ENCODE results near the gene CFP.
A peak's percentile ranks its signal among the peaks of the same experiment; 100 is the strongest.

CFP gene

DNA sequence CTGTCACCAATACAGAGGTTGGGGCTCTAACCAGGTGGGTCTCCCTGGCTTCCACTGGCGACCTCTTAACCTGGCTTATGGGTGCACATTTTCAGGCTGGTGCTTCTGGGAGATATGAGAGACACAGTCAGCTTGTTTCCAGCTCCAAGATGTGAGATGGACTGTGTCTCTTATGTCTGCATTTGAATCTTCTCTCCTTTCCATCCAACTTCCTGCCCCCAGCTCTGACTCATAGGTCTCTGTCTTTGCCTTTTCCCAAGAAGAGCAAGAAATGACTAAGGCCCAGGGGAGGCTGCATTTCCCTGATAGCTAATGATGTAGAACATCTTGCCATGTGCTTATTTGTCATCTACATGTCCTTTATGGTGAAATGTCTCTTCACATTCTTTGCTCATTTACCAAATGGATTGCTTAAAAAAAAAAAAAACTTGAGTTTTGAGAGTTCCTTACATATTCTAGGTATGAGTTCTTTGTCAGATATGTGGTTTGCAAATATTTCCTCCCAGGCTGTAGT, 32.5 kb upstream of the CFP start:
- H3K36me3 ChIP-seq (ENCODE audit: control insufficient read depth, insufficient read depth, low read length): no peaks in the 10 kb centered on the region
- H3K79me1 ChIP-seq (ENCODE audit: low read length): no peaks in the 10 kb centered on the region
- H3K4ac ChIP-seq (ENCODE audit: low read depth, low read length): no peak overlapping the region
- no peak overlapping the region for H4K5ac ChIP-seq (ENCODE audit: low read length)
- H2AK5ac ChIP-seq (ENCODE audit: low read length): no peak overlapping the region
- H4K8ac ChIP-seq (ENCODE audit: low read depth, low read length): no peak overlapping the region
- no peak overlapping the region for H3K4me2 ChIP-seq (ENCODE audit: low read length)
- H2BK15ac ChIP-seq (replicated peaks; ENCODE audit: low read depth): no peak overlapping the region
- H3K4me1 ChIP-seq (ENCODE audit: control insufficient read depth, low read depth, low read length): no peaks in the 10 kb centered on the region
- H3K79me2 ChIP-seq (ENCODE audit: control insufficient read depth, insufficient read depth, low read length): no peaks in the 10 kb centered on the region
- no peak overlapping the region for H3K18ac ChIP-seq (ENCODE audit: low read length)
- no peak overlapping the region for H3K23ac ChIP-seq (ENCODE audit: low read length)
- no peak overlapping the region for H2BK5ac ChIP-seq (ENCODE audit: low read length)
- no peak overlapping the region for H3K4me3 ChIP-seq (ENCODE audit: low read length)
- no peak overlapping the region for H3K9ac ChIP-seq (ENCODE audit: low read length)
- no peak overlapping the region for H2BK120ac ChIP-seq (ENCODE audit: low read depth, low read length)
- WGBS (ENCODE audit: extremely low coverage, insufficient coverage, low lambda C conversion rate): no CpG with 5 or more reads among the region's 1 CpG
- peak; percentile 38 for DNase-seq
- H3K56ac ChIP-seq (ENCODE audit: low read length): no peak overlapping the region
- H3K27ac ChIP-seq (ENCODE audit: low read depth, low read length): no peak overlapping the region
- H3K27me3 ChIP-seq (ENCODE audit: insufficient read depth, low read length, poor library complexity): no peaks in the 10 kb centered on the region

DNA sequence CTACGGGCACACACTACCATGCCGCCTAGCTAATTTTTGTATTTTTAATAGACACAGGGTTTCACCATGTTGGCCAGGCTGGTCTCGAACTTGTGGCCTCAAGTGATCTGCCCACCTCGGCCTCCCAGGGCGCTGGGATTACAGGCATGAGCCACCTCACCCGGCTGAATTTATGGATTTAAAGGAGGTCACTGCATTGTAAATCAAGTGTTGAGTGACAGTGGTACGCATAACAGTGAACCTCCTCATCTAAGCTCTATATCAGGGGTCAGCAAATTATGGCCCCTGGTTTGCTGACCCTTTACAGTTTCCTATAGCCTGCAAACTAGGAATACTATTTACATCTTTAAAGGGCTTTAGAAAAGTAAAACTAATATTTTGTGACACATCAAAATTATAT, 31.8 kb upstream of the CFP start:
- Histone ChIP-seq H3K4me1 (ENCODE audit: control insufficient read depth, low read depth, low read length) (no peaks in the 10 kb centered on the region), H3K27ac (ENCODE audit: low read depth, low read length) (no peak overlapping the region)

DNA sequence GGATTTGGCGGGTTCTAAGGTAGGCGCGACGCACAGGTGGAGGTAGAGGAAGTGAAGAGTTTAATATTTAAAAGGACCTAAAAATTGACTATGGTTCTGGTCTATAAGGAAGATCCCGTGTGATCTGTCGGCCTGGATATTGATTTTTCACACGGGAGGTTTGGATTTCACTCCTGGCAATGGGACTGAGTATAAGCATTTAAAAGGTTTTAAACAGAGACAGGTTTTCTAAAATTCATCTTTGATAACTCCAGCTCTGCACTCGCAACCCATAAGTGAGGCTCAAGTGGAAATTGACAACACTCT, 29.6 kb upstream of the CFP start:
- Histone ChIP-seq H3K56ac (ENCODE audit: low read length) (no peak overlapping the region), H2BK15ac (replicated peaks; ENCODE audit: low read depth) (no peak overlapping the region), H3K23ac (ENCODE audit: low read length) (no peak overlapping the region), H3K9ac (ENCODE audit: low read length) (no peak overlapping the region), H3K27me3 (ENCODE audit: insufficient read depth, low read length, poor library complexity) (no peaks in the 10 kb centered on the region), H3K27ac (ENCODE audit: low read depth, low read length) (no peak overlapping the region), H3K18ac (ENCODE audit: low read length) (no peak overlapping the region), H3K79me1 (ENCODE audit: low read length) (no peaks in the 10 kb centered on the region), H2AK5ac (ENCODE audit: low read length) (no peak overlapping the region), H4K8ac (ENCODE audit: low read depth, low read length) (peak overlapping the region; percentile 56), H2BK5ac (ENCODE audit: low read length) (no peak overlapping the region), H3K79me2 (ENCODE audit: control insufficient read depth, insufficient read depth, low read length) (no peaks in the 10 kb centered on the region), H3K4me2 (ENCODE audit: low read length) (no peak overlapping the region), H3K4ac (ENCODE audit: low read depth, low read length) (peak overlapping the region; percentile 62), H2BK120ac (ENCODE audit: low read depth, low read length) (no peak overlapping the region), H3K36me3 (ENCODE audit: control insufficient read depth, insufficient read depth, low read length) (no peaks in the 10 kb centered on the region), H3K4me3 (ENCODE audit: low read length) (no peak overlapping the region), H4K5ac (ENCODE audit: low read length) (no peak overlapping the region), H3K4me1 (ENCODE audit: control insufficient read depth, low read depth, low read length) (no peaks in the 10 kb centered on the region)
- DNase-seq: no peak
- WGBS (ENCODE audit: extremely low coverage, insufficient coverage, low lambda C conversion rate): no CpG with 5 or more reads among the region's 8 CpGs

More for the DNA sequence above, 31.8 kb upstream of the CFP start:
- H2AK5ac ChIP-seq (ENCODE audit: low read length): no peak overlapping the region
- H2BK5ac ChIP-seq (ENCODE audit: low read length): no peak overlapping the region
- no peak overlapping the region for H2BK15ac ChIP-seq (replicated peaks; ENCODE audit: low read depth)
- no peak overlapping the region for H4K8ac ChIP-seq (ENCODE audit: low read depth, low read length)
- no peak overlapping the region for H3K9ac ChIP-seq (ENCODE audit: low read length)
- H3K23ac ChIP-seq (ENCODE audit: low read length): no peak overlapping the region
- H3K27me3 ChIP-seq (ENCODE audit: insufficient read depth, low read length, poor library complexity): no peaks in the 10 kb centered on the region
- no peak overlapping the region for H3K56ac ChIP-seq (ENCODE audit: low read length)
- H3K4ac ChIP-seq (ENCODE audit: low read depth, low read length): no peak overlapping the region
- H3K79me2 ChIP-seq (ENCODE audit: control insufficient read depth, insufficient read depth, low read length): no peaks in the 10 kb centered on the region
- no CpG with 5 or more reads among the region's 7 CpGs for WGBS (ENCODE audit: extremely low coverage, insufficient coverage, low lambda C conversion rate)
- no peak overlapping the region for H4K5ac ChIP-seq (ENCODE audit: low read length)
- H3K4me3 ChIP-seq (ENCODE audit: low read length): no peak overlapping the region
- H2BK120ac ChIP-seq (ENCODE audit: low read depth, low read length): no peak overlapping the region
- DNase-seq: no peak
- no peaks in the 10 kb centered on the region for H3K79me1 ChIP-seq (ENCODE audit: low read length)
- H3K36me3 ChIP-seq (ENCODE audit: control insufficient read depth, insufficient read depth, low read length): no peaks in the 10 kb centered on the region
- H3K4me2 ChIP-seq (ENCODE audit: low read length): no peak overlapping the region
- H3K18ac ChIP-seq (ENCODE audit: low read length): no peak overlapping the region

DNA sequence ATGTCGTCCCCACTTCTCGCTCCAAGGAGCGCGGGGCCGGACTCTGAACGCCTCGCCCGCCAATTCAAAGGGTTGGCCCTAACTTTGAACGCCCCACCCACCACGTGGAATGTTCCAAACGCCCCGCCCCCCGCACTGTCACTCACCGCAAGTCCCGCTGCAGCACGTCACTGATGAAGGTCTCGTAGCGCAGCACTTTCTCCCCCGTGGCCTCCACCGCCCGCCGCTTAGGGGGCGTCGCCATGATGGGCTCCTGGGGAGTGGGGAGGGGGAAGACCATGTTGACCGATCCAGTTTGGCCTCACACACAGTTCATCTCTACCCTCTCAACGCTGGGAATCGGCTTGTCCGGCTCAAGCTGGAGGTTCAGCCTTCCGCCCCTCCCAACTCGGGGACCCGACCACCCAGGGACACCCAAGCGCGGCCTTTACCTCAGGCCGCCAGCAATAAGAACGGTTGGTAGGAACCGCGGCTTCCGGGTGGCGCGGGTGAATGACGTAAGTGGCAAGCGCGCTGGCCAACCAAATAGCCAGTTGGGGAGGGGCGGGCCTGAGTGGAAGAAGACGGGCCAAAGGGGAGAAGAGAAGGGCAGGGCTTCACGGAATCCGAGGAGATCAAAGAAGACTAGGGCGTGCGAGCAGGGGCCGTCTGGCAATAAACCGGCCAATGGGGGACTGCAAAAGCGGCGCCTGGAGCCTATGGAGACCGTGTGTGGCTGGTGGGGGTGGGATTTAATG, 29.1 kb upstream of the CFP start, which contains the start of gene UXT:
UXT (minus strand) TSS at position 497 of the 737 bp plus-strand sequence; CDS start at position 244, 253 bp downstream.
- no peaks in the 10 kb centered on the region for H3K27me3 ChIP-seq (ENCODE audit: insufficient read depth, low read length, poor library complexity)

DNA sequence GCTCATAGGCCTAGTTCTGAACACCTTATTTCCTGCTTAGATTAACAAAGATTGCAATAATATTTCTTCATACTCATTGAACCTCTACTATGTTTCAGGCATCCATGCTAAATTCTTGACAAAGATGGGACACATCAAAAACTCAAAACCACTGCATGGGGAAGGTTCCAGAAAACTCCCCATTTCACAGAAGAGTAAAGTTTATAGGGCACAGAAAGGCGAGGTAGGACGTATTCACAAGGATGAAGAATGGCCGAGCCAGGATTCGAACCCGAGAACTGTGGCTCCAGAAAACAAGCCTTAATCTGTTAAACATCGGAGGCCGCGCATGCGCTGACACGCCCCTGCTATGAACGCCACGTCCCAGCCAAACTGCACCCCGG, 28.6 kb upstream of the CFP start:
- H3K27me3 ChIP-seq (ENCODE audit: insufficient read depth, low read length, poor library complexity): no peaks in the 10 kb centered on the region
- no peak for DNase-seq
- peak overlapping the region; percentile 54 for H3K4me3 ChIP-seq (ENCODE audit: low read length)
- H2BK5ac ChIP-seq (ENCODE audit: low read length): no peak overlapping the region
- H2AK5ac ChIP-seq (ENCODE audit: low read length): no peak overlapping the region
- H3K18ac ChIP-seq (ENCODE audit: low read length): no peak overlapping the region
- no peaks in the 10 kb centered on the region for H3K79me1 ChIP-seq (ENCODE audit: low read length)
- H2BK15ac ChIP-seq (replicated peaks; ENCODE audit: low read depth): no peak overlapping the region
- peak overlapping the region; percentile 21 for H3K4me2 ChIP-seq (ENCODE audit: low read length)
- H3K4me1 ChIP-seq (ENCODE audit: control insufficient read depth, low read depth, low read length): no peaks in the 10 kb centered on the region
- no peaks in the 10 kb centered on the region for H3K79me2 ChIP-seq (ENCODE audit: control insufficient read depth, insufficient read depth, low read length)
- no CpG with 5 or more reads among the region's 13 CpGs for WGBS (ENCODE audit: extremely low coverage, insufficient coverage, low lambda C conversion rate)
- H4K5ac ChIP-seq (ENCODE audit: low read length): no peak overlapping the region
- no peaks in the 10 kb centered on the region for H3K36me3 ChIP-seq (ENCODE audit: control insufficient read depth, insufficient read depth, low read length)
- peak overlapping the region; percentile 77 for H3K56ac ChIP-seq (ENCODE audit: low read length)
- H4K8ac ChIP-seq (ENCODE audit: low read depth, low read length): no peak overlapping the region
- H2BK120ac ChIP-seq (ENCODE audit: low read depth, low read length): no peak overlapping the region
- H3K4ac ChIP-seq (ENCODE audit: low read depth, low read length): no peak overlapping the region
- H3K27ac ChIP-seq (ENCODE audit: low read depth, low read length): no peak overlapping the region
- H3K9ac ChIP-seq (ENCODE audit: low read length): peak overlapping the region; percentile 77
- H3K23ac ChIP-seq (ENCODE audit: low read length): no peak overlapping the region

More for the DNA sequence above, 29.1 kb upstream of the CFP start, which contains the start of gene UXT:
- WGBS (ENCODE audit: extremely low coverage, insufficient coverage, low lambda C conversion rate): no CpG with 5 or more reads among the region's 54 CpGs
- Histone ChIP-seq H3K4me3 (ENCODE audit: low read length) (peak within 1 kb of the TSS; percentile 71), H3K27ac (ENCODE audit: low read depth, low read length) (peak within 1 kb of the TSS; percentile 87), H3K4me1 (ENCODE audit: control insufficient read depth, low read depth, low read length) (no peaks in the 10 kb centered on the region), H3K79me2 (ENCODE audit: control insufficient read depth, insufficient read depth, low read length) (no peaks in the 10 kb centered on the region), H3K9ac (ENCODE audit: low read length) (peak within 1 kb of the TSS; percentile 79), H2BK120ac (ENCODE audit: low read depth, low read length) (no peak within 1 kb of the TSS), H2BK15ac (replicated peaks; ENCODE audit: low read depth) (no peak within 1 kb of the TSS), H3K36me3 (ENCODE audit: control insufficient read depth, insufficient read depth, low read length) (no peaks in the 10 kb centered on the region), H3K18ac (ENCODE audit: low read length) (no peak within 1 kb of the TSS), H3K23ac (ENCODE audit: low read length) (no peak within 1 kb of the TSS), H2BK5ac (ENCODE audit: low read length) (no peak within 1 kb of the TSS), H2AK5ac (ENCODE audit: low read length) (no peak within 1 kb of the TSS), H3K79me1 (ENCODE audit: low read length) (no peaks in the 10 kb centered on the region), H3K4ac (ENCODE audit: low read depth, low read length) (peak within 1 kb of the TSS; percentile 62), H3K4me2 (ENCODE audit: low read length) (peak within 1 kb of the TSS; percentile 21), H4K8ac (ENCODE audit: low read depth, low read length) (peak within 1 kb of the TSS; percentile 56), H3K56ac (ENCODE audit: low read length) (peak within 1 kb of the TSS; percentile 95), H4K5ac (ENCODE audit: low read length) (no peak within 1 kb of the TSS)
- DNase-seq: peak; percentile 98

All from mesendoderm (in vitro differentiated cells).